ENCODE results near the gene LMAN2. TPM values are rescaled to one million over a fixed set of nuclear protein-coding genes. Genes with fewer than 3 reads are reported as not detected.

LMAN2 gene
- total and polyA plus RNA-seq, 8 donors: 73.5 to 621 (median 117) TPM

GRCh38 chr5:177288191-177288590, 63.3 kb downstream of the LMAN2 start:
- WGBS, 5 donors: 79 to 88% (median 86%) methylated on average over 2 of the region's 2 CpGs

More at GRCh38 chr5:177288191-177288590, 63.3 kb downstream of the LMAN2 start:
- Histone ChIP-seq H3K4me1 (no peaks in the 10 kb centered on the region), H3K27me3 (no peaks in the 10 kb centered on the region), H3K9me3 (no peaks in the 10 kb centered on the region), H3K4me3 (no peak overlapping the region), H3K36me3 (peaks cover 47 to 100% (median 100%) of the 10 kb centered on the region in 4 donors), H3K27ac (no peak overlapping the region)
- no peak for DNase-seq
- intact Hi-C loops (cut with DNase I; ENCODE audit: low total_unique reads): no loop called here
- TF ChIP-seq POLR2A (IDR thresholded peaks at IDR 0.05) (no peak), CTCF (IDR thresholded peaks at IDR 0.05) (no peak), EP300 (IDR thresholded peaks at IDR 0.05) (no peak), POLR2AphosphoS5 (IDR thresholded peaks at IDR 0.05) (no peak)

Other genes starting within 250 kb of the LMAN2 start
- 10 to 100 TPM; 17.5 to 69.9 (median 40.0) TPM for gene NSD1, start 217.9 kb downstream of the LMAN2 start, total RNA-seq
- gene NSD1, start 217.9 kb downstream of the LMAN2 start, polyA plus RNA-seq: 1 to 10 TPM; 5.1 to 6.9 (median 5.9) TPM
- gene RAB24, start 47.9 kb downstream of the LMAN2 start, total RNA-seq: 10 to 100 TPM in 4 of 5 donors, 1 to 10 TPM in 1; 1.8 to 87.2 (median 12.3) TPM
- 10 to 100 TPM; 31.5 to 65.3 (median 33.7) TPM for gene RAB24, start 47.9 kb downstream of the LMAN2 start, polyA plus RNA-seq
- gene PRELID1, start 47.9 kb downstream of the LMAN2 start, total RNA-seq: 100 to 1,000 TPM in 3 of 5 donors, 10 to 100 TPM in 2; 82.4 to 201 (median 127) TPM
- gene PRELID1, start 47.9 kb downstream of the LMAN2 start, polyA plus RNA-seq: 100 to 1,000 TPM; 140 to 177 (median 171) TPM
- gene MXD3, start 39.8 kb downstream of the LMAN2 start, total RNA-seq: 10 to 100 TPM in 4 of 5 donors, 1 to 10 TPM in 1; 6.8 to 86.9 (median 25.0) TPM
- gene MXD3, start 39.8 kb downstream of the LMAN2 start, polyA plus RNA-seq: 10 to 100 TPM in 2 of 3 donors, 1 to 10 TPM in 1; 7.6 to 17.8 (median 15.0) TPM
- gene RGS14, start 6.3 kb upstream of the LMAN2 start, total RNA-seq: 100 to 1,000 TPM in 1 of 5 donors, 10 to 100 TPM in 1, 1 to 10 TPM in 2, not detected in 1; 4.2 to 100 (median 12.5) TPM
- 10 to 100 TPM; 19.0 to 34.3 (median 26.9) TPM for gene RGS14, start 6.3 kb upstream of the LMAN2 start, polyA plus RNA-seq
- not detected for gene SLC34A1, start 32.8 kb upstream of the LMAN2 start, total RNA-seq
- under 1 TPM in 1 of 3 donors, not detected in 2; 0.10 TPM for gene SLC34A1, start 32.8 kb upstream of the LMAN2 start, polyA plus RNA-seq
- not detected for gene PFN3, start 49.0 kb upstream of the LMAN2 start, total RNA-seq
- gene PFN3, start 49.0 kb upstream of the LMAN2 start, polyA plus RNA-seq: not detected
- 10 to 100 TPM in 2 of 5 donors, not detected in 3; 52.4 to 68.3 TPM for gene F12, start 57.9 kb upstream of the LMAN2 start, total RNA-seq
- gene F12, start 57.9 kb upstream of the LMAN2 start, polyA plus RNA-seq: 10 to 100 TPM in 1 of 3 donors, under 1 TPM in 1, not detected in 1; 0.50 to 13.6 TPM
- gene GRK6, start 75.0 kb upstream of the LMAN2 start, total RNA-seq: 10 to 100 TPM in 4 of 5 donors, 1 to 10 TPM in 1; 1.8 to 91.2 (median 19.1) TPM
- 10 to 100 TPM; 14.6 to 20.2 (median 16.2) TPM for gene GRK6, start 75.0 kb upstream of the LMAN2 start, polyA plus RNA-seq
- under 1 TPM in 1 of 5 donors, not detected in 4; 0.73 TPM for gene PRR7, start 95.1 kb upstream of the LMAN2 start, total RNA-seq
- 1 to 10 TPM in 2 of 3 donors, under 1 TPM in 1; 0.61 to 3.7 (median 1.5) TPM for gene PRR7, start 95.1 kb upstream of the LMAN2 start, polyA plus RNA-seq
- 10 to 100 TPM; 15.2 to 78.1 (median 53.3) TPM for gene DBN1, start 122.0 kb upstream of the LMAN2 start, total RNA-seq
- 10 to 100 TPM; 14.7 to 31.3 (median 22.7) TPM for gene DBN1, start 122.0 kb upstream of the LMAN2 start, polyA plus RNA-seq
- gene PDLIM7, start 145.9 kb upstream of the LMAN2 start, total RNA-seq: 100 to 1,000 TPM in 2 of 5 donors, 10 to 100 TPM in 3; 14.6 to 126 (median 97.0) TPM
- gene PDLIM7, start 145.9 kb upstream of the LMAN2 start, polyA plus RNA-seq: 100 to 1,000 TPM in 1 of 3 donors, 10 to 100 TPM in 2; 43.5 to 142 (median 76.6) TPM
- gene DOK3, start 158.2 kb upstream of the LMAN2 start, total RNA-seq: 10 to 100 TPM in 1 of 5 donors, 1 to 10 TPM in 2, under 1 TPM in 1, not detected in 1; 0.43 to 31.2 (median 3.9) TPM
- 1 to 10 TPM; 2.4 to 6.0 (median 4.9) TPM for gene DOK3, start 158.2 kb upstream of the LMAN2 start, polyA plus RNA-seq
- gene DDX41, start 165.3 kb upstream of the LMAN2 start, total RNA-seq: 100 to 1,000 TPM in 3 of 5 donors, 10 to 100 TPM in 2; 54.9 to 263 (median 128) TPM
- 10 to 100 TPM; 65.3 to 72.9 (median 71.0) TPM for gene DDX41, start 165.3 kb upstream of the LMAN2 start, polyA plus RNA-seq
- 100 to 1,000 TPM in 3 of 5 donors, 10 to 100 TPM in 2; 40.4 to 316 (median 143) TPM for gene FAM193B, start 202.9 kb upstream of the LMAN2 start, total RNA-seq
- 100 to 1,000 TPM; 106 to 140 (median 136) TPM for gene FAM193B, start 202.9 kb upstream of the LMAN2 start, polyA plus RNA-seq
- gene TMED9, start 240.5 kb upstream of the LMAN2 start, total RNA-seq: 100 to 1,000 TPM in 1 of 5 donors, 10 to 100 TPM in 3, 1 to 10 TPM in 1; 9.3 to 107 (median 85.3) TPM
- 100 to 1,000 TPM in 1 of 3 donors, 10 to 100 TPM in 2; 39.9 to 115 (median 99.8) TPM for gene TMED9, start 240.5 kb upstream of the LMAN2 start, polyA plus RNA-seq
- gene B4GALT7, start 248.5 kb upstream of the LMAN2 start, total RNA-seq: 10 to 100 TPM in 3 of 5 donors, 1 to 10 TPM in 2; 3.5 to 29.0 (median 11.6) TPM
- 10 to 100 TPM; 14.2 to 23.3 (median 22.6) TPM for gene B4GALT7, start 248.5 kb upstream of the LMAN2 start, polyA plus RNA-seq